GM06990 (cell line): Measurements from ENCODE around the gene DYNLT1.

Source experiments
- DNase-seq: peaks from one replicate; pipeline ENCODE4 v3.0.0-alpha.2; 2011; ENCODE audit not compliant: insufficient read length; ENCODE audit errors: extremely low read depth
- H3K27me3 ChIP-seq: replicated peaks from 2 replicates; pipeline ENCODE4 v1.6.0; 2011; ENCODE audit warnings: low read length; ENCODE audit not compliant: control insufficient read depth, insufficient read depth
- H3K36me3 ChIP-seq: 2 replicates; pipeline ENCODE4 v1.5.1; 2011; ENCODE audit warnings: low read length; ENCODE audit not compliant: control insufficient read depth, insufficient read depth
- H3K4me3 ChIP-seq: replicated peaks from 2 replicates; pipeline ENCODE4 v1.5.1; 2011; ENCODE audit warnings: low read depth, mild to moderate bottlenecking, control low read depth, low read length
- TF ChIP-seq, protein P1 (sequence below): IDR thresholded peaks from 2 replicates; pipeline ENCODE4 v1.5.1; 2011; ENCODE audit warnings: low read length, control low read depth, mild to moderate bottlenecking, inconsistent platforms; ENCODE audit not compliant: insufficient read depth, poor library complexity, severe bottlenecking

Gene DYNLT1

GRCh38 chr6:158647501-158647900 is 3.0 kb upstream of the DYNLT1 start:
- TF ChIP-seq, protein P1, sequence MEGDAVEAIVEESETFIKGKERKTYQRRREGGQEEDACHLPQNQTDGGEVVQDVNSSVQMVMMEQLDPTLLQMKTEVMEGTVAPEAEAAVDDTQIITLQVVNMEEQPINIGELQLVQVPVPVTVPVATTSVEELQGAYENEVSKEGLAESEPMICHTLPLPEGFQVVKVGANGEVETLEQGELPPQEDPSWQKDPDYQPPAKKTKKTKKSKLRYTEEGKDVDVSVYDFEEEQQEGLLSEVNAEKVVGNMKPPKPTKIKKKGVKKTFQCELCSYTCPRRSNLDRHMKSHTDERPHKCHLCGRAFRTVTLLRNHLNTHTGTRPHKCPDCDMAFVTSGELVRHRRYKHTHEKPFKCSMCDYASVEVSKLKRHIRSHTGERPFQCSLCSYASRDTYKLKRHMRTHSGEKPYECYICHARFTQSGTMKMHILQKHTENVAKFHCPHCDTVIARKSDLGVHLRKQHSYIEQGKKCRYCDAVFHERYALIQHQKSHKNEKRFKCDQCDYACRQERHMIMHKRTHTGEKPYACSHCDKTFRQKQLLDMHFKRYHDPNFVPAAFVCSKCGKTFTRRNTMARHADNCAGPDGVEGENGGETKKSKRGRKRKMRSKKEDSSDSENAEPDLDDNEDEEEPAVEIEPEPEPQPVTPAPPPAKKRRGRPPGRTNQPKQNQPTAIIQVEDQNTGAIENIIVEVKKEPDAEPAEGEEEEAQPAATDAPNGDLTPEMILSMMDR, result no peak
- Histone ChIP-seq H3K4me3 (no peak overlapping the region), H3K27me3 (no peaks in the 10 kb centered on the region), H3K36me3 (no peaks in the 10 kb centered on the region; the same call in 1 of the 2 replicates)
- no peak for DNase-seq

- Histone ChIP-seq H3K27me3 (no peaks in the 10 kb centered on the region), H3K4me3 (no peak overlapping the region), H3K36me3 (no peaks in the 10 kb centered on the region)
- TF ChIP-seq, protein P1, result no peak
- DNase-seq, result no peak
These were observed 1.7 kb upstream of the DYNLT1 start for GRCh38 chr6:158646023-158646910.

DNA sequence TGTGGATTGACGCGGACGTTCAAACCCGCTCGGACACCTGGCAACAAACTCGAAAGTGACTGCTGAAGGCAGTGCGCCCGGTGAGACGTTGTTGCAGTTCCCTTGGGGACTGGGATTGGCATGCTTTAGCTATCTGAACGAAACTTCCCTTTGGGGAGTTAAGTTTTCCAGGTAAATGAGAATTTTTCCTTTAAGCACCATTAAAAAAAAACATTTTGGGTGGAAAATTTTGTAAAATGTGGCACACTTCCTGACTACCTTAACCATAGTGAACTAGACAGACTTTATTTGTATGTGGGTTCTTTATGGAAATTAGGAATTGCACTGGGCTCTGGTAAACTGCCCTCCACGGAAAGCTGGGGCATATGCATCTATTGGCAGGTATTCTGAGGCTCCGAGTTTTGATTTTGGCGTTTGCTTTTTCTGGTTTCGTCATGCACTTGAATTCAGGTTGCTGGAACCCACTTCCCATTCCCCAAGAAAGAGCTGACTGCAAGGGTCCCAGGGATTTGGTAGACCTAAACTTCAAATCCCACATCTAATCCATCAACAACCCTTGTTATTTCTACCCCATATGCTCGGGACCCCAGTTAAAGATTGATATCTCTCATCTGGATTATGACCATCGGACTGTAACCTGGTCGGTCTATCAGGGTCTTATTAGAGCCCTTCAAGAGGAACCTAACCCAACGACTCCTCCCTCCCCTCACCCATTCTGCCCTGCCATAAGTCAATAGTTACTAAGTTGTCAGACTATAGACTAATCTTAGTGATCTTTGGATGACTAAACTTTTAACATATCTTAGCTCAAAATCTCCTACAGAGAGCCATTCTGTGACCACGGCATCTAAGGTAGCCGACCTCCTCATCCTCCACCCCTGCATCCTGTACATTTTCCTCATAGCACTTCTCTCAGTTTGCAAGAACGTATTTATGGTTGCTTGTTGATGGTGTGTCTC is 800 bp upstream of the DYNLT1 start:
- TF ChIP-seq, protein P1, result no peak
- peaks cover under 1% of the 10 kb centered on the region; the same call in 1 of the 2 replicates for H3K36me3 ChIP-seq
- H3K4me3 ChIP-seq, result peak overlapping the region; percentile 93
- no peaks in the 10 kb centered on the region for H3K27me3 ChIP-seq
- no peak for DNase-seq

- peak overlapping the region; percentile 93 for H3K4me3 ChIP-seq
- H3K36me3 ChIP-seq, result peaks cover 5% of the 10 kb centered on the region
- H3K27me3 ChIP-seq, result no peaks in the 10 kb centered on the region
- DNase-seq, result no peak
- TF ChIP-seq, protein P1, result no peak
These were observed 710 bp downstream of the DYNLT1 start for GRCh38 chr6:158643836-158644230.

DNA sequence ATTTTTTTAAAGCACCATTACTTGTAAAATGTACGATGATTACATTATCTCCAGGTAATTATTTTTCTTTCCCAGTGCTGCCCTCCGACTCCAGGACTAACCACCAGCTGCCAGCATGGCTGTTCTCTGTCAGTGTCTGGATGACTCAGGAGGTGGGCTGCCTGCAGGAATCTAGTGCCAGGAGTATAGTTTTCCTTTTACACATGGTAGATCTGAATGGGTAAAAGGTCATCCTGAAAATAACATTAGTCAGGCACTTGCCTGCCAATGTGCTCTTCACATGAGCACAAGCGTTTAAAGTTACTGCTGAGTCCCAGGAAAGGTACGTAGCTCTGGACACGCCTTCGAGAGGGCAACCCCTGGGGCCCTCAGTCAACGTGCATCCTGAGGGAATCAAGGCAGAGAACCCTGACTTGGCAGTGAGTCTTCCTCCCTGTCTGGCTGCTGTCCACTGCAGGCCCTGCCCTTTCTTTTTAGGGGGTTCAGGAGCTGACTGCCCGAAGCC is 2.4 kb downstream of the DYNLT1 start:
- TF ChIP-seq, protein P1, result no peak
- no peak overlapping the region for H3K4me3 ChIP-seq

More for the DNA sequence above, 2.4 kb downstream of the DYNLT1 start:
- Histone ChIP-seq H3K36me3 (peaks cover 7% of the 10 kb centered on the region), H3K27me3 (no peaks in the 10 kb centered on the region)
- DNase-seq, result no peak
